ENCODE results near the gene WDR73.

DNA sequence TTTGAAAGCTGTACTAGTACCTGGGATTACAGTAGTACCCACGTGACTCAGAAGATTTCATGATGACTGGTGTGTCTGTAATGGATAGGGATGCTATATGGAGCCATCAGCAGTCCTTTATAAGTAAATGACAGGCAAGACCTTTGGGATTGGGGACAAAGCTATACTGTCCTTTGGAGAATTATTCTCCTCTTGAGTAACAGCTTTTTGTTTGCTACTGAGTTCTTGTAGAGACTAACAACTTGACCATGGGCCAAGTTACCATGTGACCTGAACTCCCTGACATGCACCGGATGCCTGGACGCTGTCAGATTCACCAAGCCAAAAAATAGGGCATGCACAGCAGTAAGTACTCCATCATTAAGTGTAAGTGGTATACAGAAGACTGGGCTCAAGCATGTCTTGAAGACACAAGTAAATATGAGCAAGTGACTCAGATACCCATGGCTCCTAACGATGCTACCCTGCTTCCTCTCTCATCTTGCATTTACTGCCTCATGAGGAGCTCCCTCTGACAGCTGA is 48.9 kb upstream of the WDR73 start:
- TF ChIP-seq, protein P1, sequence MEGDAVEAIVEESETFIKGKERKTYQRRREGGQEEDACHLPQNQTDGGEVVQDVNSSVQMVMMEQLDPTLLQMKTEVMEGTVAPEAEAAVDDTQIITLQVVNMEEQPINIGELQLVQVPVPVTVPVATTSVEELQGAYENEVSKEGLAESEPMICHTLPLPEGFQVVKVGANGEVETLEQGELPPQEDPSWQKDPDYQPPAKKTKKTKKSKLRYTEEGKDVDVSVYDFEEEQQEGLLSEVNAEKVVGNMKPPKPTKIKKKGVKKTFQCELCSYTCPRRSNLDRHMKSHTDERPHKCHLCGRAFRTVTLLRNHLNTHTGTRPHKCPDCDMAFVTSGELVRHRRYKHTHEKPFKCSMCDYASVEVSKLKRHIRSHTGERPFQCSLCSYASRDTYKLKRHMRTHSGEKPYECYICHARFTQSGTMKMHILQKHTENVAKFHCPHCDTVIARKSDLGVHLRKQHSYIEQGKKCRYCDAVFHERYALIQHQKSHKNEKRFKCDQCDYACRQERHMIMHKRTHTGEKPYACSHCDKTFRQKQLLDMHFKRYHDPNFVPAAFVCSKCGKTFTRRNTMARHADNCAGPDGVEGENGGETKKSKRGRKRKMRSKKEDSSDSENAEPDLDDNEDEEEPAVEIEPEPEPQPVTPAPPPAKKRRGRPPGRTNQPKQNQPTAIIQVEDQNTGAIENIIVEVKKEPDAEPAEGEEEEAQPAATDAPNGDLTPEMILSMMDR (conservative IDR thresholded peaks at IDR 0.05 in 1 of 2, IDR thresholded peaks at IDR 0.05 in 1 of 2; ENCODE audit: extremely low read depth in 1 of 2, insufficient read depth in 1 of 2, low read depth in 1 of 2, low read length in 2 of 2) = no peak
- no peak for TF ChIP-seq EZH2 (IDR thresholded peaks at IDR 0.05; ENCODE audit: borderline replicate concordance, low read length)
